Activated T-cell treated with anti-CD3 and anti-CD28 coated beads, Interleukin-2, amount 50 U/mL, for 24 hours (primary cell): ENCODE data around the gene MORC3.
"Not testable (repeated sequence)": the region's sequence is repeated elsewhere in the genome, so short reads cannot be mapped to it uniquely, and the experiment has no call there.

ENCODE experiments used
- DNase-seq: peaks from one replicate; pipeline ENCODE4 v3.0.0-alpha.2; 2020
- H3K27ac Mint-ChIP-seq: 2 replicates; pipeline ENCODE4 v1.8.0; 2020; ENCODE audit warnings: mild to moderate bottlenecking, mixed read lengths
- H3K27me3 Mint-ChIP-seq: 2 replicates; pipeline ENCODE4 v1.8.0; 2020; ENCODE audit warnings: mixed read lengths
- H3K36me3 Mint-ChIP-seq: 2 replicates; pipeline ENCODE4 v1.8.0; 2020; ENCODE audit warnings: low read depth, mixed read lengths
- H3K4me1 Mint-ChIP-seq: 2 replicates; pipeline ENCODE4 v1.8.0; 2020; ENCODE audit warnings: low read depth, mixed read lengths
- H3K4me3 Mint-ChIP-seq: 2 replicates; pipeline ENCODE4 v1.8.0; 2020; ENCODE audit warnings: mild to moderate bottlenecking, moderate library complexity, mixed read lengths
- H3K9me3 Mint-ChIP-seq: 2 replicates; pipeline ENCODE4 v1.8.0; 2020; ENCODE audit warnings: mixed read lengths

Gene MORC3

DNA sequence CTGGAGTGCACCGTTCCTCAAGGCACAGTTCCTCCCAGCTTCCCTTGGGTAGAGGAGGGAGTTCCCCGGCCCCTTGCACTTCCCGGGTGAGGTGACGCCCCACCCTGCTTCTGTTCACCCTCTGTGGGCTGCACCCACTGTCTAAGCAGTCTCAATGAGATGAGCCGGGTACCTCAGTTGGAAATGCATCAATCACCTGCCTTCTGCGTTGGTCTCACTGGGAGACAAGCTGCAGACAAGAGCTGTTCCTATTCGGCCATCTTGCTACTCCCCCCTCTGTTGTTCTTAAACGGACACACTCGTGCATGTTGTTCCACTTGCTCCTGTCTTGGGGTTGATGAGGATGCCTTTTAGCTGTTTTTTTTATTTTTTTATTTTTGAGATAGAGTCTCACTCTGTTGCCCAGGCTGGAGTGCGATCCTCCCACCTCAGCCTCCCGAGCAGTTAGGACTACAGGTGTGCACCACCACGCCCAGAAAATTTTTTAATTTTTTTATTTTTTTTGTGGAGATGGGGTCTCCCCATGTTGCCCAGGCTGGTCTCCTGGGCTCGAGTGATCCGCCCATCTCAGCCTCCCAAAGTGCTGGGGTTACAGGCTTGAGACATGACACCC lies 3.0 kb upstream of the MORC3 start:
- Mint-ChIP-seq H3K4me3 (no peak overlapping the region), H3K4me1 (peaks cover 13% of the 10 kb centered on the region), H3K36me3 (peaks cover 11% of the 10 kb centered on the region), H3K27me3 (no peaks in the 10 kb centered on the region), H3K9me3 (no peaks in the 10 kb centered on the region), H3K27ac (no peak overlapping the region)
- DNase-seq, result no peak

GRCh38 chr21:36319406-36319766 lies 611 bp upstream of the MORC3 start:
- peak overlapping the region; percentile 97 for H3K27ac Mint-ChIP-seq
- peak overlapping the region; percentile 90 for H3K4me3 Mint-ChIP-seq
- H3K9me3 Mint-ChIP-seq, H3K27me3 Mint-ChIP-seq, DNase-seq: not testable (repeated sequence)
- H3K36me3 Mint-ChIP-seq, result peaks cover 29% of the 10 kb centered on the region
- H3K4me1 Mint-ChIP-seq, result peaks cover 32% of the 10 kb centered on the region

GRCh38 chr21:36320421-36321324 lies 676 bp downstream of the MORC3 start:
- no peak for DNase-seq
- Mint-ChIP-seq H3K36me3 (peaks cover 41% of the 10 kb centered on the region), H3K4me1 (peaks cover 41% of the 10 kb centered on the region)

GRCh38 chr21:36321325-36322082 lies 1.5 kb downstream of the MORC3 start:
- peak; percentile 38 for DNase-seq
- H3K9me3 Mint-ChIP-seq, result no peaks in the 10 kb centered on the region
- peak overlapping the region; percentile 97 for H3K27ac Mint-ChIP-seq
- H3K4me3 Mint-ChIP-seq, result peak overlapping the region; percentile 90
- H3K36me3 Mint-ChIP-seq, result peaks cover 41% of the 10 kb centered on the region
- peaks cover 43% of the 10 kb centered on the region for H3K4me1 Mint-ChIP-seq
- H3K27me3 Mint-ChIP-seq, result no peaks in the 10 kb centered on the region

More at GRCh38 chr21:36320421-36321324, 676 bp downstream of the MORC3 start:
- H3K27me3 Mint-ChIP-seq, result no peaks in the 10 kb centered on the region
- peak overlapping the region; percentile 97 for H3K27ac Mint-ChIP-seq
- H3K4me3 Mint-ChIP-seq, result peak overlapping the region; percentile 90
- H3K9me3 Mint-ChIP-seq, result no peaks in the 10 kb centered on the region

- Mint-ChIP-seq H3K4me3 (peak overlapping the region; percentile 90), H3K4me1 (peaks cover 44% of the 10 kb centered on the region), H3K27ac (peak overlapping the region; percentile 97), H3K9me3 (no peaks in the 10 kb centered on the region), H3K36me3 (peaks cover 41% of the 10 kb centered on the region), H3K27me3 (no peaks in the 10 kb centered on the region)
- no peak for DNase-seq
These were observed 2.1 kb downstream of the MORC3 start for GRCh38 chr21:36322083-36322424.

GRCh38 chr21:36323032-36323431 lies 3.0 kb downstream of the MORC3 start:
- DNase-seq, result no peak
- Mint-ChIP-seq H3K4me1 (peaks cover 52% of the 10 kb centered on the region), H3K4me3 (peak overlapping the region; percentile 56), H3K36me3 (peaks cover 45% of the 10 kb centered on the region), H3K27ac (peak overlapping the region; percentile 85), H3K27me3 (no peaks in the 10 kb centered on the region), H3K9me3 (no peaks in the 10 kb centered on the region)

DNA sequence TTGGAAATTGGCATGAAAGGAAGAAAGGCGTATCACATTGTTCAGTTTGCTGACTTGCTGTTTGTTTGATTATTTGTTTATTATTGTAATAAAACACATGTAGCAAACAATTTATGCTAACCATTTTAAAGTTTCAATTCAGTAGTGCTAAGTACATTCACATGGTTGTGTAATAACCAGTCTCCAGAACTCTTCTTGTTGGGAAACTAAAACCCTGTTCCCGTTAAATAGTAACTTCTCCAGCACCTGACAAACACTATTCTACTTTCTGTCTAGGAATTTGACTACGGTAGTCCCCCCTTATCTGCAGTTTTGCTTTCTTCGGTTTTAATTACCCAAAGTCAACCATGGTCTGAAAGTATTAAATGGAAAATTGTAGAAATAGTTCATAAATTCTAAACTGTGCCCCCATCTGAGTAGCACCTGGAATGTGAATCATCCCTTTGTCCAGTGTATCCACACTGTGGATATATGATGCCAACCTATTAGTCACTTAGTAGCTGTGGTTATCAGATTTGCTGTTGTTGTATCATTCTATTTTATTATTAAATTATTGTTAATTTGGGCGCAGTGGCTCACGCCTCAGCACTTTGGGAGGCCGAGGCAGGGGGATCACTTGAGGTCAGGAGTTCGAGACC lies 5.5 kb downstream of the MORC3 start:
- H3K9me3 Mint-ChIP-seq, result no peaks in the 10 kb centered on the region
- H3K36me3 Mint-ChIP-seq, result peaks cover 58% of the 10 kb centered on the region
- H3K27ac Mint-ChIP-seq, result peak overlapping the region; percentile 37
- H3K4me1 Mint-ChIP-seq, result peaks cover 69% of the 10 kb centered on the region
- H3K4me3 Mint-ChIP-seq, result no peak overlapping the region
- no peak for DNase-seq
- no peaks in the 10 kb centered on the region for H3K27me3 Mint-ChIP-seq

GRCh38 chr21:36330904-36331303 lies 10.9 kb downstream of the MORC3 start:
- H3K4me3 Mint-ChIP-seq, result no peak overlapping the region
- peaks cover 54% of the 10 kb centered on the region for H3K36me3 Mint-ChIP-seq
- peak; percentile 48 for DNase-seq

DNA sequence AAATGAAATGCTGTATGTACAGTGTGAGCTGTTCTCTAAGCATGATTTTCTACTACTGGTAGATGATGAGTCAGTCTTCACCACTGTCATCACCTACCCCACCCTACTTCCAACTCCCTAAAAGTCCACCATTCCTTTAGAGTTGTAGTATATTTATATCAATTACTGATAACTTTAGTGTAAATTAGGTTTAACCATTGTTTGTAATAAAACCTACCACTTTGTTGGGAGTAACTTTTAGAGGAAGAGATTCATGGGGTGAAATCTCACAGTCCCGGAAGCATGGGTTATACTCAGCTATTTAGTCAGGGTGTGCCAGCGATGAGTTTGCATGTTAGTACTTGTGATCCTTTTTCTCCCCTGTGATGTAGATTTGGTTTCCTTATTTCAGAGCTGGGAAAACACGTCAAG lies 17.1 kb downstream of the MORC3 start:
- no peak overlapping the region for H3K27ac Mint-ChIP-seq
- H3K27me3 Mint-ChIP-seq, result no peaks in the 10 kb centered on the region
- peaks cover 85% of the 10 kb centered on the region for H3K36me3 Mint-ChIP-seq
- no peaks in the 10 kb centered on the region for H3K9me3 Mint-ChIP-seq
- no peak for DNase-seq
- no peak overlapping the region for H3K4me3 Mint-ChIP-seq
- peaks cover 27% of the 10 kb centered on the region for H3K4me1 Mint-ChIP-seq

More at GRCh38 chr21:36330904-36331303, 10.9 kb downstream of the MORC3 start:
- no peaks in the 10 kb centered on the region for H3K27me3 Mint-ChIP-seq
- H3K4me1 Mint-ChIP-seq, result peaks cover 60% of the 10 kb centered on the region
- H3K27ac Mint-ChIP-seq, result peak overlapping the region; percentile 77
- H3K9me3 Mint-ChIP-seq, result no peaks in the 10 kb centered on the region

DNA sequence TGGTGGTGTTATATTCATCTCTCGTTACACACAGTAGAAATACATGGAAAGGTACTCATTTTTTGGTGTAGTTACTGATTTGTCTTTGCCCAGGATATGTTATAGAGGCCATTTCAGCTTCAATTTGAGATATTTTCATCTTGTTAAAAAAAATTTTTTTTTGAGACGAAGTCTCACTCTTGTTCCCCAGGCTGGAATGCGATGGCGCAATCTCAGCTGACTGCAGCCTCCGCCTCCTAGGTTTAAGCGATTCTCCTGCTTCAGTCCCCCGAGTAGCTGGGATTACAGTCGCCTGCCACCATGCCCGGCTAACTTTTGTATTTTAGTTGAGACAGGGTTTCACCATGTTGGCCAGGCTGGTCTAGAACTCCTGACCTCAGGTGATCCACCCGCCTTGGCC lies 19.0 kb downstream of the MORC3 start:
- H3K4me3 Mint-ChIP-seq, result no peak overlapping the region
- DNase-seq, result no peak
- no peaks in the 10 kb centered on the region for H3K27me3 Mint-ChIP-seq
- H3K36me3 Mint-ChIP-seq, result peaks cover 83% of the 10 kb centered on the region
- peaks cover 17% of the 10 kb centered on the region for H3K4me1 Mint-ChIP-seq
- H3K9me3 Mint-ChIP-seq, result no peaks in the 10 kb centered on the region
- no peak overlapping the region for H3K27ac Mint-ChIP-seq

GRCh38 chr21:36342581-36342980 lies 22.6 kb downstream of the MORC3 start:
- not testable (repeated sequence) for H3K27me3 Mint-ChIP-seq, H3K4me1 Mint-ChIP-seq, H3K4me3 Mint-ChIP-seq, H3K9me3 Mint-ChIP-seq, DNase-seq
- Mint-ChIP-seq H3K36me3 (peaks cover 88% of the 10 kb centered on the region), H3K27ac (peak overlapping the region; percentile 33)

GRCh38 chr21:36344931-36345330 lies 24.9 kb downstream of the MORC3 start:
- no peak for DNase-seq
- Mint-ChIP-seq H3K27ac (no peak overlapping the region), H3K9me3 (no peaks in the 10 kb centered on the region), H3K4me3 (no peak overlapping the region), H3K4me1 (peaks cover 7% of the 10 kb centered on the region), H3K27me3 (no peaks in the 10 kb centered on the region), H3K36me3 (peaks cover 85% of the 10 kb centered on the region)

DNA sequence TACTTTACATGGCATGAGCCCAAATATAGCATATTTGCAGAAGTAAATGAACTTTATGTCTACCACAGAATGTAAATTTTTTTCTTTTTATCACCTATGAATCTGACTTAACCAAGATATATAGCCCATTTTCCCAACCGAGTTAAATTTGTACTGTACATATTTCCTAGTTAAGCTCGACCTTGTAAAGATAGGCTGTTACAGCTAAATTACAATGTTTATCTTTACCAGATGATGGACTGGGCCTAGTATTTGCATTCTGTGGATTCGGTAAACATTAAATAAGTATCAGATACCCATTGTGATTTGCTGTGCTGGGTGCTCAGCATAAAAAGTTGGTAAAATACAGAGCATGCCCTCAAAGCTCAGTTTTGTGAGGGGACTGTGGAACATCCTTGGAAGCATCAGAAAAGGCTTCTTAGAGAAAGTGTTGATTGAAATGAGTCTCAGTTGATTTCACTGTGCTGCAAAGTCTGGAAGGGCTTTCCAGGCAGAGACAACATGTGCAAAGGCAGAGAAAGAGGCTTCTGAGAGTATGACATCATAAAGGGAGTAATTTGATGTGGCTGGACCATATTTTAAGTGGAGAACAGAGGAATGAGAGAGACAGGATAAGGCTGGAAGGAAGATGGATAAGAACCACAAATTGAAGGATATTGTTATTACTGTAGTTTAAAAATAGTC lies 27.4 kb downstream of the MORC3 start:
- Mint-ChIP-seq H3K27ac (peak overlapping the region; percentile 79), H3K4me3 (no peak overlapping the region), H3K36me3 (peaks cover 83% of the 10 kb centered on the region), H3K4me1 (peaks cover 7% of the 10 kb centered on the region), H3K9me3 (no peaks in the 10 kb centered on the region), H3K27me3 (no peaks in the 10 kb centered on the region)
- DNase-seq, result no peak

DNA sequence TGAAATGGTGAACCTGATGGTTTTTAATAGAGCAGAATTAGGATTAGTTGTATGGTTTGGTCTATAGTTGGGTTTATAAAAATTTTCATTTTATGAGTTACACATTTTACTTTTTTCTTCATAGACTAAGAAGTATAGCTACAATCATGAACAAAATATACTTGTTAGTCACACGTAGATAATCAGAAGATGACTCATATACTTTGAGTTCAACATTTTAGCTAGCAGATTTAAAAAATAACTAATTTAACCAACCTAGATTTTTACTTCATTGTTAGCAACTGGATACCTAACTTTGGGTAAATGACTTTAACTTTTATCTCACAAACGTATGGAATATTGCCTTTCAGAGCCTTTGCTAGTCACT lies 27.9 kb downstream of the MORC3 start:
- DNase-seq, result no peak
- Mint-ChIP-seq H3K9me3 (no peaks in the 10 kb centered on the region), H3K4me1 (peaks cover 10% of the 10 kb centered on the region), H3K4me3 (no peak overlapping the region), H3K27me3 (no peaks in the 10 kb centered on the region), H3K36me3 (peaks cover 86% of the 10 kb centered on the region), H3K27ac (peak overlapping the region; percentile 79)
